ENCODE measurements around the gene MTHFD2L. TPM values are rescaled to one million over a fixed set of nuclear protein-coding genes. Genes with fewer than 3 reads are reported as not detected.

MTHFD2L gene
- total and polyA plus RNA-seq, 9 of the 15 experiments (the other 6 are each of a cell fraction or from before 2014, with no cell fraction given): 10.0 to 39.0 (median 26.0) TPM

- Histone ChIP-seq H3K27me3 (ENCODE audit: control insufficient read depth in 2 of 2, insufficient read depth in 2 of 2, low read length in 2 of 2) (no peaks in the 10 kb centered on the region), H3K27ac (ENCODE audit: extremely low read depth, low read depth, low read length) (no peak overlapping the region), H3K9me1 (ENCODE audit: control insufficient read depth, insufficient read depth, low read length) (no peaks in the 10 kb centered on the region), H3K36me3 (ENCODE audit: control insufficient read depth, insufficient read depth, low read length) (peaks cover 29% of the 10 kb centered on the region; the same call in 2 of the 3 replicates), H3K9ac (ENCODE audit: insufficient read depth in 1 of 2, low read depth in 2 of 2, low read length in 2 of 2) (no peak overlapping the region), H3K4me1 (replicated peaks in 1 of 2; ENCODE audit: control insufficient read depth in 2 of 2, insufficient read depth in 2 of 2, low read length in 2 of 2) (no peaks in the 10 kb centered on the region; a peak in 1 of 5 replicates), H3K79me2 (ENCODE audit: control insufficient read depth, insufficient read depth, low read length) (peaks cover 92% of the 10 kb centered on the region), H2AFZ (ENCODE audit: low read depth, low read length) (no peak overlapping the region), H3K4me3 (no peak overlapping the region), H3K4me2 (ENCODE audit: insufficient read depth, low read length) (no peak overlapping the region), H3K9me3 (replicated peaks; ENCODE audit: control insufficient read depth, insufficient read depth, low read depth, low read length) (no peaks in the 10 kb centered on the region), H4K20me1 (replicated peaks; ENCODE audit: control insufficient read depth, insufficient read depth, low read length) (no peaks in the 10 kb centered on the region)
- no TSS peak for BruUV-seq (replicated peaks)
- FAIRE-seq (no peak), ATAC-seq (no peak), DNase-seq (ENCODE audit: extremely low read depth in 1 of 4, low spot score in 3 of 4) (no peak)
- CTCF ChIA-PET (ENCODE audit: low intra/inter-chr PET ratio): no interaction called here
- TF ChIP-seq SMARCA4 (IDR thresholded peaks at IDR 0.05) (no peak), MBD1 (CRISPR knock-in tag; IDR thresholded peaks at IDR 0.05) (no peak), SPI1 (IDR thresholded peaks at IDR 0.05; ENCODE audit: borderline replicate concordance, low read depth, low read length) (no peak), GATAD2B (IDR thresholded peaks at IDR 0.05; ENCODE audit: borderline replicate concordance) (no peak), SIX5 (IDR thresholded peaks at IDR 0.05; ENCODE audit: borderline replicate concordance in 1 of 2, insufficient read depth in 1 of 2, low read depth in 1 of 2, low read length in 2 of 2) (no peak)
- in situ Hi-C loops (cut with MboI) (loop anchor here (5.0 to 10.0 kb wide), 2 partner anchors 118 to 220 kb away; no protein-coding TSS in a partner anchor), intact Hi-C loops (cut with micrococcal nuclease) (loop anchor here (5.0 kb wide), 1 partner anchor 653 kb away; no protein-coding TSS in a partner anchor)
- WGBS (ENCODE audit: insufficient coverage, low coverage, missing lambda C conversion rate): 57% methylated on average over 2 of the region's 2 CpGs
- POLR2A ChIA-PET: no interaction called here
Observed at GRCh38 chr4:74314944-74315343, 157.0 kb downstream of the MTHFD2L start.

Measured in K562 (cell line).